WTC11 (cell line): ENCODE measurements around the gene RNF39.

Experiments used
- CREB1 ChIP-seq: sonication (generic); formaldehyde crosslinking; IDR thresholded peaks from 2 replicates; pipeline ENCODE4 v1.8.0; 2023; ENCODE audit warnings: mild to moderate bottlenecking, missing genetic modification reagents
- CTCF ChIP-seq: fragments of 200-600 bp; IDR thresholded peaks from 2 replicates; pipeline ENCODE4 v1.8.0; 2022; ENCODE audit warnings: antibody characterized with exemption
- E2F5 ChIP-seq: sonication (generic); formaldehyde crosslinking; IDR thresholded peaks from 2 replicates; pipeline ENCODE4 v1.8.1; 2022; ENCODE audit warnings: mild to moderate bottlenecking, moderate library complexity, missing genetic modification reagents
- FOXP4 ChIP-seq: sonication (generic); formaldehyde crosslinking; IDR thresholded peaks from 2 replicates; pipeline ENCODE4 v1.8.0; 2022; ENCODE audit warnings: mild to moderate bottlenecking, missing genetic modification reagents
- HMGA2 ChIP-seq: fragments of 250-450 bp; sonication (Bioruptor Pico); IDR thresholded peaks from 2 replicates; pipeline ENCODE4 v1.4.0; 2021; ENCODE audit warnings: mild to moderate bottlenecking, moderate library complexity
- IRF2 ChIP-seq: sonication (generic); formaldehyde crosslinking; IDR thresholded peaks from 2 replicates; pipeline ENCODE4 v1.8.0; 2022; ENCODE audit warnings: low read depth, missing genetic modification reagents, borderline replicate concordance
- JUN ChIP-seq: sonication (generic); formaldehyde crosslinking; IDR thresholded peaks from 2 replicates; pipeline ENCODE4 v1.8.0; 2023; ENCODE audit warnings: mild to moderate bottlenecking, missing genetic modification reagents
- NFE2L1 ChIP-seq: sonication (generic); formaldehyde crosslinking; IDR thresholded peaks from 2 replicates; pipeline ENCODE4 v1.8.1; 2023; ENCODE audit warnings: missing genetic modification reagents
- NR3C1 ChIP-seq: sonication (generic); formaldehyde crosslinking; conservative IDR thresholded peaks from 2 replicates; pipeline ENCODE4 v1.8.1; 2023; ENCODE audit warnings: low read depth, mild to moderate bottlenecking, missing genetic modification reagents
- TEAD4 ChIP-seq: sonication (generic); formaldehyde crosslinking; IDR thresholded peaks from 2 replicates; pipeline ENCODE4 v1.8.0; 2022; ENCODE audit warnings: mild to moderate bottlenecking, missing genetic modification reagents
- USF2 ChIP-seq: sonication (generic); formaldehyde crosslinking; IDR thresholded peaks from 2 replicates; pipeline ENCODE4 v1.8.1; 2023; ENCODE audit warnings: mild to moderate bottlenecking, missing genetic modification reagents, moderate library complexity
- ZNF138 ChIP-seq: sonication (generic); formaldehyde crosslinking; conservative IDR thresholded peaks from 2 replicates; pipeline ENCODE4 v1.8.1; 2022; ENCODE audit warnings: mild to moderate bottlenecking, moderate library complexity, missing genetic modification reagents
- ZNF219 ChIP-seq: sonication (generic); formaldehyde crosslinking; IDR thresholded peaks from 2 replicates; pipeline ENCODE4 v1.8.0; 2023; ENCODE audit warnings: missing genetic modification reagents, mild to moderate bottlenecking, borderline replicate concordance
- TF ChIP-seq, protein P1 (sequence below): sonication (generic); formaldehyde crosslinking; IDR thresholded peaks from 2 replicates; pipeline ENCODE4 v1.8.0; 2022; ENCODE audit warnings: mild to moderate bottlenecking, missing genetic modification reagents

GRCh38 chr6:30061092-30061857, 14.3 kb downstream of the RNF39 start, which contains the start of gene POLR1H:
- TF ChIP-seq JUN (CRISPR knock-in tag) (no peak), CTCF (no peak), USF2 (CRISPR knock-in tag) (no peak), NR3C1 (CRISPR knock-in tag) (no peak), ZNF219 (no peak), IRF2 (CRISPR knock-in tag) (no peak), ZNF138 (no peak), FOXP4 (CRISPR knock-in tag) (no peak), NFE2L1 (CRISPR knock-in tag) (no peak), E2F5 (CRISPR knock-in tag) (no peak), CREB1 (no peak), TEAD4 (CRISPR knock-in tag) (no peak), HMGA2 (CRISPR knock-in tag) (no peak)
- TF ChIP-seq, protein P1, sequence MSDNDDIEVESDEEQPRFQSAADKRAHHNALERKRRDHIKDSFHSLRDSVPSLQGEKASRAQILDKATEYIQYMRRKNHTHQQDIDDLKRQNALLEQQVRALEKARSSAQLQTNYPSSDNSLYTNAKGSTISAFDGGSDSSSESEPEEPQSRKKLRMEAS (CRISPR knock-in tag), result no peak
